H1 (cell line): ENCODE data around the gene GLS. TPM values are rescaled to one million over a fixed set of nuclear protein-coding genes. Genes with fewer than 3 reads are reported as not detected.

Source experiments
- CTCF ChIA-PET: fragments of 300-600 bp; sonication (Branson Sonifier 250); formaldehyde crosslinking; loops from one replicate; lab custom pipeline; 2021; ENCODE audit not compliant: partially characterized antibody; lab: Charles Lee
- POLR2A ChIA-PET: fragments of 300-600 bp; sonication (Branson Sonifier 250); formaldehyde crosslinking; loops from one replicate; lab custom pipeline; 2021; ENCODE audit warnings: inconsistent platforms; ENCODE audit not compliant: partially characterized antibody; lab: Charles Lee
- DNase-seq, 2 experiments: peaks; one replicate each; pipeline versions ENCODE4 v3.0.0 to v3.0.0-alpha.2; 2010 to 2022; ENCODE audit warnings: low spot score in 2 of 2, low read depth in 1 of 2, mixed read lengths in 1 of 2
- FAIRE-seq: peaks from 2 replicates; lab custom pipeline; 2011; peaks lifted over from hg19 to GRCh38; lab: Jason Lieb, UNC
- H2AFZ ChIP-seq: 2 replicates; pipeline ENCODE4 v1.8.1; 2012; ENCODE audit warnings: low read length, inconsistent platforms
- H2AK5ac ChIP-seq: 2 replicates; pipeline ENCODE4 v1.6.1; 2013; ENCODE audit warnings: low read depth, low read length
- H2BK120ac ChIP-seq: replicated peaks from 2 replicates; pipeline ENCODE3; 2013; ENCODE audit warnings: low read depth, low read length, inconsistent platforms
- H2BK12ac ChIP-seq: 2 replicates; pipeline ENCODE4 v1.6.1; 2013; ENCODE audit warnings: low read depth, low read length
- H2BK15ac ChIP-seq: 2 replicates; pipeline ENCODE4 v1.6.1; 2013; ENCODE audit warnings: low read length
- H2BK20ac ChIP-seq: 2 replicates; pipeline ENCODE4 v1.6.1; 2013; ENCODE audit warnings: low read length
- H2BK5ac ChIP-seq: 2 replicates; pipeline ENCODE4 v1.6.1; 2013; ENCODE audit warnings: low read depth, low read length
- H3K14ac ChIP-seq: 2 replicates; pipeline ENCODE4 v1.6.1; 2013; ENCODE audit warnings: inconsistent platforms; ENCODE audit not compliant: insufficient read length
- H3K18ac ChIP-seq: 2 replicates; pipeline ENCODE4 v1.6.1; 2013; ENCODE audit warnings: low read length; ENCODE audit errors: extremely low read depth
- H3K23ac ChIP-seq: 2 replicates; pipeline ENCODE4 v1.6.1; 2013; ENCODE audit warnings: inconsistent platforms; ENCODE audit not compliant: insufficient read length
- H3K23me2 ChIP-seq: 2 replicates; pipeline ENCODE4 v1.6.1; 2013; ENCODE audit warnings: low read depth, low read length
- H3K27ac ChIP-seq: 2 replicates; pipeline ENCODE4 v1.6.1; 2011; ENCODE audit warnings: low read depth, low read length, inconsistent platforms
- H3K27me3 ChIP-seq, 4 experiments: replicated peaks in 1 of 4; 1 replicate in 1 of 4; 2 replicates in 3 of 4; pipeline versions ENCODE4 v1.6.1 to v1.8.1; 2011 to 2013; ENCODE audit warnings: low read length in 3 of 4, mild to moderate bottlenecking in 3 of 4, inconsistent platforms in 2 of 4, mixed read lengths in 2 of 4, moderate library complexity in 1 of 4; ENCODE audit not compliant: control insufficient read depth in 3 of 4, insufficient read depth in 3 of 4; ENCODE audit errors: extremely low read depth in 1 of 4
- H3K36me3 ChIP-seq, 4 experiments: 2 replicates each; pipeline versions ENCODE4 v1.6.1 to v1.8.1; 2011 to 2013; ENCODE audit warnings: mild to moderate bottlenecking in 4 of 4, low read length in 3 of 4, moderate library complexity in 2 of 4, control low read depth in 1 of 4, inconsistent platforms in 1 of 4; ENCODE audit not compliant: insufficient read depth in 4 of 4, control insufficient read depth in 2 of 4
- H3K4ac ChIP-seq: replicated peaks from 2 replicates; pipeline ENCODE3; 2013; ENCODE audit warnings: low read length, low read depth, mixed read lengths, inconsistent platforms; ENCODE audit not compliant: insufficient read length
- H3K4me1 ChIP-seq, 4 experiments: replicated peaks in 1 of 4; 1 replicate in 1 of 4; 2 replicates in 3 of 4; pipeline versions ENCODE4 v1.6.1 to v1.8.1; 2011 to 2013; ENCODE audit warnings: low read length in 3 of 4, inconsistent platforms in 2 of 4, mixed read lengths in 1 of 4; ENCODE audit not compliant: insufficient read depth in 4 of 4, control insufficient read depth in 3 of 4
- H3K4me2 ChIP-seq, 2 experiments: 2 replicates each; pipeline versions ENCODE4 v1.6.1 to v1.8.1; 2011 to 2013; ENCODE audit warnings: low read depth in 2 of 2, low read length in 2 of 2, control low read depth in 1 of 2, inconsistent platforms in 1 of 2, mild to moderate bottlenecking in 1 of 2; ENCODE audit not compliant: insufficient read depth in 1 of 2
- H3K4me3 ChIP-seq, 4 experiments: fragments of 200-600, 300-600 bp in 1 of 4; sonication (generic), shearing (Covaris generic), sonication (Bioruptor Twin) in 1 of 4; 2 replicates each; pipeline versions ENCODE4 v1.5.1 to v1.8.1; 2011 to 2016; ENCODE audit warnings: low read length in 4 of 4, low read depth in 3 of 4, control low read depth in 2 of 4, inconsistent platforms in 2 of 4, mild to moderate bottlenecking in 2 of 4, mixed read lengths in 1 of 4, moderate library complexity in 1 of 4; ENCODE audit not compliant: insufficient read depth in 2 of 4; ENCODE audit errors: extremely low read depth in 1 of 4
- H3K56ac ChIP-seq: replicated peaks from 2 replicates; pipeline ENCODE3; 2013; ENCODE audit warnings: low read depth, mild to moderate bottlenecking, mixed read lengths, low read length, inconsistent platforms; ENCODE audit not compliant: insufficient read length
- H3K79me1 ChIP-seq: 2 replicates; pipeline ENCODE4 v1.6.1; 2013; ENCODE audit warnings: low read depth, low read length, control low read depth
- H3K79me2 ChIP-seq, 2 experiments: 2 replicates each; pipeline versions ENCODE4 v1.6.1 to v1.8.1; 2012 to 2013; ENCODE audit warnings: low read length in 2 of 2, mild to moderate bottlenecking in 2 of 2, inconsistent platforms in 1 of 2; ENCODE audit not compliant: insufficient read depth in 2 of 2, control insufficient read depth in 1 of 2
- H3K9ac ChIP-seq, 4 experiments: replicated peaks in 1 of 4; 1 replicate in 1 of 4; 2 replicates in 3 of 4; pipeline versions ENCODE4 v1.6.1 to v1.8.1; 2011 to 2013; ENCODE audit warnings: low read depth in 3 of 4, low read length in 3 of 4, control low read depth in 2 of 4, mild to moderate bottlenecking in 2 of 4, moderate library complexity in 2 of 4, inconsistent platforms in 1 of 4; ENCODE audit errors: extremely low read depth in 1 of 4
- H3K9me3 ChIP-seq, 2 experiments: 2 replicates each; pipeline versions ENCODE4 v1.6.1 to v1.8.1; 2012 to 2013; ENCODE audit warnings: mild to moderate bottlenecking in 2 of 2, moderate library complexity in 2 of 2, control low read depth in 1 of 2, inconsistent platforms in 1 of 2, low read depth in 1 of 2, low read length in 1 of 2, mixed read lengths in 1 of 2; ENCODE audit not compliant: insufficient read depth in 2 of 2
- H4K20me1 ChIP-seq, 2 experiments: replicated peaks in 1 of 2; 2 replicates each; pipeline versions ENCODE3 to v1.8.1; 2011 to 2013; ENCODE audit warnings: inconsistent platforms in 2 of 2, low read length in 2 of 2, mild to moderate bottlenecking in 1 of 2; ENCODE audit not compliant: insufficient read depth in 2 of 2, control insufficient read depth in 1 of 2
- H4K5ac ChIP-seq: 2 replicates; pipeline ENCODE4 v1.6.1; 2013; ENCODE audit warnings: low read length, low read depth, mixed read lengths, inconsistent platforms; ENCODE audit not compliant: insufficient read length
- H4K8ac ChIP-seq: 2 replicates; pipeline ENCODE4 v1.8.0; 2013; ENCODE audit warnings: mild to moderate bottlenecking, moderate library complexity, low read length, inconsistent platforms; ENCODE audit not compliant: insufficient read depth; ENCODE audit errors: extremely low read depth
- H4K91ac ChIP-seq: replicated peaks from 2 replicates; pipeline ENCODE3; 2013; ENCODE audit warnings: low read length, mixed read lengths, inconsistent platforms; ENCODE audit not compliant: insufficient read length
- ASH2L ChIP-seq: fragments of 200-600, 300-600 bp; sonication (generic); IDR thresholded peaks from one replicate; pipeline ENCODE4 v1.7.1; 2017; ENCODE audit warnings: low read length
- BACH1 ChIP-seq: IDR thresholded peaks from 2 replicates; pipeline ENCODE4 v1.6.1; 2012; ENCODE audit warnings: low read length, improper control_type of control experiment
- CBX5 ChIP-seq: fragments of 300-800, 300-1000 bp; sonication (generic); IDR thresholded peaks from 2 replicates; pipeline ENCODE4 v1.7.1; 2016; ENCODE audit warnings: antibody characterized with exemption, low read length, low read depth
- GABPA ChIP-seq: IDR thresholded peaks from 2 replicates; pipeline ENCODE4 v1.6.1; 2011; ENCODE audit warnings: mild to moderate bottlenecking, low read length, moderate library complexity, borderline replicate concordance; ENCODE audit not compliant: insufficient read depth
- GTF2F1 ChIP-seq: IDR thresholded peaks from 2 replicates; pipeline ENCODE4 v1.6.1; 2012; ENCODE audit warnings: low read depth, low read length, improper control_type of control experiment, borderline replicate concordance
- PHF8 ChIP-seq: fragments of 200-600 bp; sonication (generic); conservative IDR thresholded peaks from 2 replicates; pipeline ENCODE4 v1.7.1; 2012; ENCODE audit warnings: low read depth, mild to moderate bottlenecking, inconsistent platforms, low read length, moderate library complexity
- POLR2AphosphoS5 ChIP-seq: IDR thresholded peaks from 2 replicates; pipeline ENCODE4 v1.6.1; 2011; ENCODE audit warnings: low read depth, low read length
- POU5F1 ChIP-seq: IDR thresholded peaks from 2 replicates; pipeline ENCODE4 v1.6.1; 2011; ENCODE audit warnings: low read depth, mild to moderate bottlenecking, low read length, moderate library complexity
- whole genome bisulfite sequencing, 2 experiments: shearing (Covaris generic) in 1 of 2; methylation state at CpG; one replicate each; pipeline versions ENCODE4 v1.1.6 to v1.1.7; 2013 to 2015; ENCODE audit warnings: low lambda C conversion rate in 2 of 2, mixed read lengths in 2 of 2, inconsistent platforms in 1 of 2, low coverage in 1 of 2, missing lambda C conversion rate in 1 of 2; ENCODE audit not compliant: insufficient replicate concordance in 2 of 2, insufficient coverage in 1 of 2, insufficient read length in 1 of 2; ENCODE audit errors: extremely low coverage in 1 of 2, missing lambda C conversion rate in 1 of 2; 5-methylcytosine and 5-hydroxymethylcytosine counted together
- polyA plus RNA-seq, 7 experiments: library from polyadenylated mRNA; depleted of rRNA in 3 of 7; stranded (reverse) in 5 of 7; unstranded in 2 of 7; fragments of >200 nt in 5 of 7; fragments of 200-250 nt in 2 of 7; gene quantifications; 1 replicate in 5 of 7; 2 replicates in 1 of 7; 4 replicates in 1 of 7; pipeline versions ENCODE4 v1.2.1 to v1.2.3, GENCODE V29; 2011 to 2013; ENCODE audit warnings: missing spikeins in 2 of 7, mixed read lengths in 2 of 7
- total RNA-seq: library from RNA; stranded (reverse); fragmentation: NEBNext Ultra II Directional; extraction: Animal tissue kit (Norgen Biotek cat#: 25700); gene quantifications from 2 replicates; pipeline ENCODE4 v1.2.1, GENCODE V29; 2021
- TF ChIP-seq, protein P1 (sequence below), 3 experiments: IDR thresholded peaks; 1 replicate in 2 of 3; 2 replicates in 1 of 3; pipeline versions ENCODE4 v1.5.1 to v1.6.1; 2011; ENCODE audit warnings: low read length in 3 of 3, mild to moderate bottlenecking in 3 of 3, inconsistent platforms in 2 of 3, low read depth in 1 of 3, moderate library complexity in 1 of 3; ENCODE audit not compliant: insufficient read depth in 1 of 3; ENCODE audit errors: control extremely low read depth in 1 of 3

Gene GLS
- total and polyA plus RNA-seq, 2 of the 8 experiments (the other 6 are each of a cell fraction or from before 2014, with no cell fraction given): 15.7 to 89.8 TPM

DNA sequence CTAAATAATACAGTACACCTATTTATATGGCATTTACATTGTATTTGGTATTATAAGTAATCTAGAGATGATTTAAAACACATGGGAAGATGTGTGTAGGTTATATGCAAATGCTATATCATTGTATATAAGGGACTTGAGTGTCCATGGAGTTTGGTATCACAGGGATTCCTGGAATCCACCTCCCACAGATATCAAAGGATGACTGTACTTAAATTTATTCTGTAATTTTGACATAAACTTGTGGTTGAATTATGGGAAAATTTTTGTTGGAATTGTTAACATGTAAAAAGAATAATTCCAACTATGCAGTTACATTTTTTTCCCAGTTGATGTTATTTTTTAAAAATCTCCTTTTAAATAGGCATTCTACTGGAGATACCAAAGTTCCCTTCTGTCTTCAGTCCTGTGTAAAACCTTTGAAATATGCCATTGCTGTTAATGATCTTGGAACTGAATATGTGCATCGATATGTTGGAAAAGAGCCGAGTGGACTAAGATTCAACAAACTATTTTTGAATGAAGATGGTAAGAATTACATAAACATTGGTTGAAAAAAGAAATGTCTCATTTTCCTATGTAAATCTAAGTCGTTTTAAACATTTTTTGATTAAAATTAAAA lies 24.1 kb downstream of the GLS start:
- Histone ChIP-seq H3K4me3 (no peak overlapping the region), H3K18ac (no peak overlapping the region), H2BK120ac (no peak overlapping the region), H2BK20ac (no peak overlapping the region), H2BK12ac (no peak overlapping the region), H2BK5ac (no peak overlapping the region), H4K8ac (no peak overlapping the region), H4K5ac (no peak overlapping the region), H4K91ac (no peak overlapping the region), H3K23ac (no peak overlapping the region), H2AK5ac (no peak overlapping the region), H3K4me2 (no peak overlapping the region), H3K27ac (no peak overlapping the region), H3K9me3 (no peaks in the 10 kb centered on the region), H3K4me1 (0 out of 7 replicates have a peak, but pooled peaks cover 0 to 2% (median 0%) of the 10 kb centered on the region in 4 experiments), H3K27me3 (no peaks in the 10 kb centered on the region), H3K4ac (no peak overlapping the region), H3K79me1 (no peaks in the 10 kb centered on the region), H4K20me1 (no peaks in the 10 kb centered on the region), H3K14ac (no peak overlapping the region), H3K23me2 (no peaks in the 10 kb centered on the region), H2BK15ac (no peak overlapping the region), H3K56ac (no peak overlapping the region), H3K36me3 (peaks cover 0 to 35% (median 2%) of the 10 kb centered on the region in 4 experiments; a peak in 4 of 8 replicates), H3K9ac (no peak overlapping the region), H2AFZ (no peak overlapping the region), H3K79me2 (no peaks in the 10 kb centered on the region)
- WGBS, 2 experiments: 85% methylated on average over 3 of the region's 3 CpGs; no CpG with 5 or more reads in 1 of the 2 experiments
- DNase-seq: no peak
- FAIRE-seq: no peak
- ChIA-PET POLR2A (no interaction called here), CTCF (interaction anchor here (1.0 kb wide), 1 partner anchor 54 kb away, joined by 3 read pairs; no protein-coding TSS in a partner anchor)
- TF ChIP-seq, protein P1, sequence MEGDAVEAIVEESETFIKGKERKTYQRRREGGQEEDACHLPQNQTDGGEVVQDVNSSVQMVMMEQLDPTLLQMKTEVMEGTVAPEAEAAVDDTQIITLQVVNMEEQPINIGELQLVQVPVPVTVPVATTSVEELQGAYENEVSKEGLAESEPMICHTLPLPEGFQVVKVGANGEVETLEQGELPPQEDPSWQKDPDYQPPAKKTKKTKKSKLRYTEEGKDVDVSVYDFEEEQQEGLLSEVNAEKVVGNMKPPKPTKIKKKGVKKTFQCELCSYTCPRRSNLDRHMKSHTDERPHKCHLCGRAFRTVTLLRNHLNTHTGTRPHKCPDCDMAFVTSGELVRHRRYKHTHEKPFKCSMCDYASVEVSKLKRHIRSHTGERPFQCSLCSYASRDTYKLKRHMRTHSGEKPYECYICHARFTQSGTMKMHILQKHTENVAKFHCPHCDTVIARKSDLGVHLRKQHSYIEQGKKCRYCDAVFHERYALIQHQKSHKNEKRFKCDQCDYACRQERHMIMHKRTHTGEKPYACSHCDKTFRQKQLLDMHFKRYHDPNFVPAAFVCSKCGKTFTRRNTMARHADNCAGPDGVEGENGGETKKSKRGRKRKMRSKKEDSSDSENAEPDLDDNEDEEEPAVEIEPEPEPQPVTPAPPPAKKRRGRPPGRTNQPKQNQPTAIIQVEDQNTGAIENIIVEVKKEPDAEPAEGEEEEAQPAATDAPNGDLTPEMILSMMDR (IDR thresholded peaks at IDR 0.05; ENCODE audit: control extremely low read depth in 1 of 3, insufficient read depth in 1 of 3, low read depth in 1 of 3, low read length in 3 of 3): no peak
- TF ChIP-seq GABPA (no peak), PHF8 (no peak), POLR2AphosphoS5 (no peak), ASH2L (no peak), BACH1 (no peak), POU5F1 (no peak), GTF2F1 (no peak), CBX5 (no peak)
